Endothelial cell of umbilical vein (primary cell): Measurements from ENCODE around the gene CACNA1B. TPM values are rescaled to one million over a fixed set of nuclear protein-coding genes. Genes with fewer than 3 reads are reported as not detected.
"Not testable (repeated sequence)": the region's sequence is repeated elsewhere in the genome, so short reads cannot be mapped to it uniquely, and the experiment has no call there.

Experiments
- BruUV-seq: library from RNA; stranded (reverse); fragments of 400-500 nt; replicated peaks from 2 replicates; lab custom pipeline; 2021; lab: Mats Ljungman, UMichigan
- CTCF ChIA-PET: fragments of 300-600, 350-600 bp; sonication (Branson Sonifier 250); formaldehyde crosslinking; loops from one replicate; lab custom pipeline; 2021; ENCODE audit warnings: antibody characterized with exemption, inconsistent platforms; lab: Charles Lee
- POLR2A ChIA-PET: fragments of 300-600, 350-600 bp; sonication (Branson Sonifier 250); formaldehyde crosslinking; loops from one replicate; lab custom pipeline; 2021; ENCODE audit warnings: antibody characterized with exemption, inconsistent platforms; lab: Charles Lee
- DNase-seq: peaks from one replicate; pipeline ENCODE4 v3.0.0-alpha.2; 2011; ENCODE audit warnings: low read depth, low spot score
- FAIRE-seq: peaks from 2 replicates; lab custom pipeline; 2011; peaks lifted over from hg19 to GRCh38; lab: Jason Lieb, UNC
- H2AFZ ChIP-seq: 2 replicates; pipeline ENCODE4 v1.6.0; 2012; ENCODE audit warnings: low read depth, low read length, control low read depth, inconsistent platforms
- H3K27ac ChIP-seq: 2 replicates; pipeline ENCODE4 v1.5.1; 2011; ENCODE audit warnings: low read depth, mild to moderate bottlenecking, control low read depth, low read length, moderate library complexity; ENCODE audit not compliant: insufficient read depth
- H3K27me3 ChIP-seq, 2 experiments: 2 replicates each; pipeline versions ENCODE4 v1.6.0 to v1.6.1; 2011; ENCODE audit warnings: low read length in 2 of 2, mixed read lengths in 1 of 2; ENCODE audit not compliant: control insufficient read depth in 2 of 2, insufficient read depth in 2 of 2
- H3K36me3 ChIP-seq, 2 experiments: 2 replicates in 1 of 2; 3 replicates in 1 of 2; pipeline ENCODE4 v1.5.1; 2011; ENCODE audit warnings: low read length in 2 of 2, mild to moderate bottlenecking in 1 of 2, moderate library complexity in 1 of 2; ENCODE audit not compliant: control insufficient read depth in 2 of 2, insufficient read depth in 2 of 2; ENCODE audit errors: extremely low read depth in 1 of 2
- H3K4me1 ChIP-seq: 3 replicates; pipeline ENCODE4 v1.5.1; 2011; ENCODE audit warnings: mild to moderate bottlenecking, low read length; ENCODE audit not compliant: control insufficient read depth, insufficient read depth; ENCODE audit errors: extremely low read depth
- H3K4me2 ChIP-seq: 2 replicates; pipeline ENCODE4 v1.6.1; 2011; ENCODE audit warnings: low read length, control low read depth, mixed read lengths; ENCODE audit not compliant: insufficient read depth
- H3K4me3 ChIP-seq, 3 experiments: fragments of 200-600 bp in 1 of 3; sonication (generic), shearing (Covaris generic) in 1 of 3; replicated peaks in 1 of 3; 2 replicates each; pipeline ENCODE4 v1.5.1; 2011 to 2016; ENCODE audit warnings: control low read depth in 3 of 3, low read length in 3 of 3, mild to moderate bottlenecking in 2 of 3, inconsistent platforms in 1 of 3, low read depth in 1 of 3, moderate library complexity in 1 of 3; ENCODE audit not compliant: insufficient read depth in 1 of 3
- H3K79me2 ChIP-seq: 2 replicates; pipeline ENCODE4 v1.6.0; 2012; ENCODE audit warnings: low read length, inconsistent platforms; ENCODE audit not compliant: control insufficient read depth, insufficient read depth
- H3K9ac ChIP-seq: replicated peaks from 2 replicates; pipeline ENCODE3; 2011; ENCODE audit warnings: low read length, control low read depth; ENCODE audit not compliant: insufficient read depth; ENCODE audit errors: extremely low read depth
- H3K9me1 ChIP-seq: replicated peaks from 3 replicates; pipeline ENCODE4 v1.6.0; 2011; ENCODE audit warnings: mild to moderate bottlenecking, low read length; ENCODE audit not compliant: control insufficient read depth, insufficient read depth; ENCODE audit errors: extremely low read depth
- H3K9me3 ChIP-seq: replicated peaks from 2 replicates; pipeline ENCODE4 v1.5.1; 2012; ENCODE audit warnings: low read length, inconsistent platforms; ENCODE audit not compliant: control insufficient read depth, insufficient read depth
- H4K20me1 ChIP-seq: replicated peaks from 2 replicates; pipeline ENCODE3; 2011; ENCODE audit warnings: mild to moderate bottlenecking, low read length; ENCODE audit not compliant: control insufficient read depth, insufficient read depth; ENCODE audit errors: extremely low read depth
- dilution Hi-C: fragments of 300-500 bp; cut with MboI; formaldehyde crosslinking; loops from one replicate; pipeline ENCODE4 v1.15.0; 2019; ENCODE audit warnings: low sequenced_read_pairs; ENCODE audit not compliant: extremely low pct_ligation_motif_present
- intact Hi-C: fragments of 100-400 bp; cut with micrococcal nuclease; formaldehyde crosslinking; loops from one replicate; pipeline ENCODE4 v1.10.0; 2022
- polyA plus RNA-seq, 4 experiments: library from polyadenylated mRNA; depleted of rRNA in 3 of 4; stranded (reverse) in 3 of 4; unstranded in 1 of 4; fragments of >200 nt; gene quantifications; 2 replicates each; pipeline versions ENCODE4 v1.2.1 to v1.2.3, GENCODE V29; 2011 to 2012; ENCODE audit warnings: missing spikeins in 1 of 4
- total RNA-seq: library from RNA; stranded (reverse); gene quantifications from 2 replicates; pipeline ENCODE4 v1.2.3, GENCODE V29; 2021

The CACNA1B gene
- total and polyA plus RNA-seq, 2 donors (not counting 3 experiments of a cell fraction or from before 2014, with no cell fraction given) = 0.11 to 0.41 TPM

GRCh38 chr9:138139096-138139495 is 261.5 kb downstream of the CACNA1B start:
- not testable (repeated sequence) for FAIRE-seq, BruUV-seq

GRCh38 chr9:138140980-138141379 is 263.4 kb downstream of the CACNA1B start:
- H3K4me2 ChIP-seq, intact Hi-C loops, H4K20me1 ChIP-seq, H3K9me3 ChIP-seq, CTCF ChIA-PET, FAIRE-seq, BruUV-seq, H3K36me3 ChIP-seq, H3K9me1 ChIP-seq, H3K27ac ChIP-seq, dilution Hi-C loops, H3K79me2 ChIP-seq, POLR2A ChIA-PET, H3K9ac ChIP-seq, H2AFZ ChIP-seq, H3K4me3 ChIP-seq, H3K4me1 ChIP-seq, DNase-seq, H3K27me3 ChIP-seq: not testable (repeated sequence)

More at GRCh38 chr9:138139096-138139495, 261.5 kb downstream of the CACNA1B start:
- H3K4me1 ChIP-seq, H2AFZ ChIP-seq, H3K9me1 ChIP-seq, dilution Hi-C loops, H3K9me3 ChIP-seq, H3K79me2 ChIP-seq, H3K27ac ChIP-seq, H3K36me3 ChIP-seq, intact Hi-C loops, H3K27me3 ChIP-seq, CTCF ChIA-PET, H4K20me1 ChIP-seq, H3K9ac ChIP-seq, POLR2A ChIA-PET, H3K4me3 ChIP-seq, DNase-seq, H3K4me2 ChIP-seq: not testable (repeated sequence)

DNA sequence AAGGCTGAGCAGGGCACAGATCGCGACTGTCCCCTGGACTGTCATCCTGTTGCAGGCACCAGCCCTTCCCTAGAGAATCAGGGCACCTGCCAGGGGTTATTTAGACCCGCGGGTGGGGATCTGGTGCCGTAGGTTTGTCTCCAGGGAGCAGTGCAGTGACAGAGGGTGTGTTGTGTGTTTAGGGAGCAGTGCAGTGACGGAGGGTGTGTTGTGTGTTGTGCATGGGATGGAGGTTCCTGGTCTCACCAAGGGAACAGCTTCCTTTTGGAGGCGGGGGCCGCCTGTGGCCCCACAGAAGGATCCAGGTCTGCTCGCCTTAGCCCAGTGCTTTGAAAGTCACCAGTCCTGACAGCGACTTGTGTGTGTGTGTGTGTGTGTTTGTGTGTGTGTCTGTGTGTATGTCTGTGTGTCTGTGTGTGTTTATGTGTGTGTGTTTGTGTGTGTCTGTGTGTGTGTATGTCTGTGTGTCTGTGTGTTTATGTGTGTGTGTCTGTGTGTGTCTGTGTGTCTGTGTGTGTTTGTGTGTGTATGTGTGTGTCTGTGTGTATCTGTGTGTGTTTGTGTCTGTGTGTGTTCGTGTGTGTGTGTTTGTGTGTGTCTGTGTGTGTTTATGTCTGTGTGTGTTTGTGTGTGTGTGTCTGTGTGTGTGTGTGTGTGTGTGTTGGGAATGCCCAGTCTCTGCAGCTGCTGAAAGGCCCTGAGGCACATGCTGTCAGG is 265.1 kb downstream of the CACNA1B start:
- BruUV-seq, H3K27ac ChIP-seq, DNase-seq, H3K4me3 ChIP-seq, H3K4me2 ChIP-seq, H2AFZ ChIP-seq, CTCF ChIA-PET, H3K4me1 ChIP-seq, POLR2A ChIA-PET, H3K36me3 ChIP-seq, FAIRE-seq, dilution Hi-C loops, H3K9me3 ChIP-seq, H3K27me3 ChIP-seq, intact Hi-C loops, H4K20me1 ChIP-seq, H3K9ac ChIP-seq, H3K9me1 ChIP-seq, H3K79me2 ChIP-seq: not testable (repeated sequence)

- FAIRE-seq, H3K9me1 ChIP-seq, CTCF ChIA-PET, H3K27ac ChIP-seq, intact Hi-C loops, H3K27me3 ChIP-seq, H3K9ac ChIP-seq, H3K4me2 ChIP-seq, H3K36me3 ChIP-seq, POLR2A ChIA-PET, H2AFZ ChIP-seq, H3K4me3 ChIP-seq, H3K79me2 ChIP-seq, DNase-seq, BruUV-seq, dilution Hi-C loops, H3K4me1 ChIP-seq, H3K9me3 ChIP-seq, H4K20me1 ChIP-seq: not testable (repeated sequence)
Measured at GRCh38 chr9:138143491-138143890, 265.9 kb downstream of the CACNA1B start.
